Activated T-cell treated with anti-CD3 and anti-CD28 coated beads, Interleukin-2, amount 50 U/mL, for 48 hours (primary cell): ENCODE results near the gene MANBA.
"Not testable (repeated sequence)": the region's sequence is repeated elsewhere in the genome, so short reads cannot be mapped to it uniquely, and the experiment has no call there.

ENCODE experiments used
- DNase-seq, 2 experiments: peaks; one replicate each; pipeline ENCODE4 v3.0.0-alpha.2; 2020

The MANBA gene

DNA sequence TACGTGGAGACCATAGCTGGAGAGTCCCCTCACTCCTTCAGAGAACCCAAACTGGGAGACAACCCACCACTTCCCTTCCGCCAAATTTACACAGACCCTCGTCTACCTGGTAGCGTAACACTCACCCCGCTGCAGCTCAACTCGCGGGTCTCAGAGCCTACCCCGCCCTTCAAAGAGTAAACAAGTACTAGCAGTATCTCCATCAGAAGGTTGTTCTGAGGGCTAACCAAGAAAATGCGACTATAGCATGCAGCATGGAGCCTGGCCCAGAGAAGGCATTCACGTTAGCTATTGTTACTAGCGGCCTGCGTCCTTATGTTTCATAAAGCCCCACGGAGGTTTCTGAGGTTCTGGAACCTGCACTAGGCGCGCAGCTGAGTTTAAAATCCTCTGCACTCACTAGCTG is 531 bp upstream of the MANBA start:
- no peak for DNase-seq

- peak in 1 of 2 experiments; percentile 27 for DNase-seq
Measured at GRCh38 chr4:102759831-102760644, 730 bp downstream of the MANBA start.

DNA sequence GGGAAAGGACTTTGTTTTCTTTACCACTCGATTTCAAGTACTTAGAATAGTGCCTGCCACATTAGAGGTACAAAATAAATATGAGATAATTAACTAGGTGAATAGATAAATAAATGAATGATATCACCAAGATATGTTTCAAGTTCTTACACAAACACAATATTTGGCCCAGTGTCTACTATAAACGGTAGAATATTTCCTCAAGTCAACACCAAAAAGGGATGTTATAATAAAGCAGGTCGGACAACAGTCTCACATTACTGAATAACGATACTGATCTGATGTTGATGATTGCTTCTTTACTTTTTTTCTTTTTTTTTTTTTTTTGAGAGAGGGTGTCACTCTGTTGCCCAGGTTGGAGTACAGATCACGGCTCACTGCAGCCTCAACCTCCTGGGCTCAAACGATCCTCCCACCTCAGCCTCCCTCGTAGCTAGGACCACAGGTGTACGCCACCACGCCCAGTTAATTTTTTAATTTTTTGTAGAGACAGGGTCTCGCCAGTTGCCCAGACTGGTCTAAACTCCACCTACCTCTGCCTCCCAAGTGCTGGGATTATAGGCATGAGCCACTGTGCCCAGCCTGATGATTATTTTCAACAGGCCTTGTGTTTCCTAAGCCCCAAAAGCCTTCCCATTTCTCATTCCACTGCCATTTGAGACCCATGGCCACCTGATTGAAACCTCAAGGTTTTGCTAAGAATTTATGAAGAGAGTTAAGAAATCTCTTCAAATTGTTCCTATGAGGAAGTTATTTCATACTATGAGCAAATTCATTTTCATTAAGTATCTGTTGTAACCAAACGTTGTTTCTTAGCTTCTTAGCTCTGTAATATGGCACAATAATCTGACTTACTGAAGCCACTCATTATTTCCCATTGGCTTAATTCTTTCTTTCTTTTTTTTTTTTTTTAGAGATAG is 2.3 kb downstream of the MANBA start:
- no peak for DNase-seq

DNA sequence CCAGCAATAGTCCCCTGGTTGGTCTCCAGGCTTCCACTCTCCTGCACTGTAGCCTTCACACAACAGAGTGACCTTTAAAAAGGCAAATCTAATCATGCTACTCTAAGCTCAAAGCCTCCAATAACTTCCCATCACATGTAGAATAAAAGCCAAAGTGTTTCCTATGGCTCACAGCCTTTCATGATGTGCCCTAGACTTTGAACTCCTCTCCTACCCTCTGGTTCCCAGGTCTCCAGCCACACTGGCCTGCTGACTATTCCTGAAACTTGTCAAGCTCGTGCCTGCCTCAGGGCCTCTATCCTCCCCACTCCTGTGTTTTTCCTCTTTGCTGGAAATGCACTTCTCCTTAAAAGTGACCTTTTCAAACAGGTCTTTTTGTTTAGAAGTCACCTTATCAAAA is 3.1 kb downstream of the MANBA start:
- DNase-seq = no peak

- DNase-seq = no peak
Measured at GRCh38 chr4:102754044-102754443, 6.7 kb downstream of the MANBA start.

- no peak for DNase-seq
Measured at GRCh38 chr4:102751941-102752340, 8.8 kb downstream of the MANBA start.

DNA sequence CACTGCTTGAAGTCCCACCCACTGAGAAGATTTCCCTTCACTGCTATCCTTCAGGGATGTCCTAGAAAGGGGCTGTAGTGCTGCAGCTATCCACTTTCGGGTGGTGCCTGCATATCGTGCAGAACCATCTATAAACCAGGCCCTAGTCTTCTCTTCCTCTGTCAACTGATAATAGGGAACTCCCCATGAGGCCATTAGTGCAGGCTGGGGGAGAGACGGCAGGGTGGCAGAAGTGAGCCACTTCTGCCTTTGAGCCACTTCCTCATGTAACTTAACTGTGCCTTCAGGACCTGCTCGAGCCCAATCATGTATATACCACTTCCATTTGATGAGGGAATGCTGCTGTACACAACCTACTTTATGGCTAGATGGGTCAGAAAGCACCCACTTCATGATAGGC is 17.4 kb downstream of the MANBA start:
- DNase-seq = not testable (repeated sequence)

- DNase-seq = not testable (repeated sequence)
Measured at GRCh38 chr4:102738802-102739201, 22.0 kb downstream of the MANBA start.

- DNase-seq = no peak
Measured at GRCh38 chr4:102736636-102737549, 23.9 kb downstream of the MANBA start.

DNA sequence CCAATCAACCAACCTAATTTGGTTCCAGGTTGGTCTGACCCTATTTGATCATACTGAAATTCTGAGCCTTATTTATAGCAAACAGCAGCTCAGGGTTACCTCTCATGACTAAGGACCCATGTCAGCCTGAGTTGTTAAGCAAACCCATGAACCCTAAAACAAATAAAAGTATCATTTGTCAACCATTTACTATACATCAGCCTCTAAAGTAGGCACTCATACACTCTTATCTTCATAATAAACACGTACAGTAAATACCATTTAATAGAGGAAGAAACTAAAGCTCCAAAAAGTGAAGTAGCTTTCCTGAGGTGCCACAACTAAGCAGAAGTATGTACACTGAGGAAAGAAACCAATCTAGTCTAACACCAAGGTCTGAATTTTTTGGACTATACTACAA is 25.2 kb downstream of the MANBA start:
- no peak for DNase-seq

- DNase-seq = no peak
Measured at GRCh38 chr4:102734591-102735385, 26.0 kb downstream of the MANBA start.

DNA sequence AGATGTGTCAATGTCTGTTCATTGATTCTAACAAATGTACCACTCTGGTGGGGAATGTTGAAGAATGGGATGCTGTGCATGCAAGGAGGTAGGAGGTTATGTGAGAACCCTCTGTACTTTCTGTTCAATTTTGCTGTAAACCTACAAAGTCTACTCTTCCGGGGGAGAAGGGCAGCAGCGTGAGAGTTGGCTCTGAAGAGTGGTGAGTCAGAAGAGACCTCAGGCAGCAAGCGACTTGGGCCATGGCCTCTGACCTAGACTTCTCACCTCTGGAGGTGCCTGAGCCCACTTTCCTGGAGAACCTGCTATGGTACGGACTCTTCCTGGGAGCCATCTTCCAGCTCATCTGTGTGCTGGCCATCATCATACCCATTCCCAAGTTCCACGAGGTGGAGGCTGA is 26.7 kb downstream of the MANBA start:
- DNase-seq = no peak

DNA sequence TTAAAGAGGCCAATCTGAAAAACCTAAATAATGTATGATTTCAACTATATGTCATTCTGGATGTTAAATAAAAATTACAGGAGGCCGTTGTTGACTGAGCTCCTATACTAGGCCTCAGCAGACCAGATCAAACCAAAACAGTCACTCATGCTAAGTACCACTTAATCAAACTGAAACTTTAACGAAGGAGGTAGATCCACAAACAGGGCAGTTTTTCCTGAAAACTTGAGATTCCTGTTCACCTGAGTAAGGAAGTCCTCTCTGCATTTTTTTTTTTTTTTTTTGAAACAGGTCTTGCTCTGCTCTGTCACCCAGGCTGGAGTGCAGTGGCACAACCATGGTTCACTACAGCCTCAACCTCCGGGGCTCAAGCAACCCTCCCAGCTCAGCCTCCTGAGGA is 27.7 kb downstream of the MANBA start:
- no peak for DNase-seq

DNA sequence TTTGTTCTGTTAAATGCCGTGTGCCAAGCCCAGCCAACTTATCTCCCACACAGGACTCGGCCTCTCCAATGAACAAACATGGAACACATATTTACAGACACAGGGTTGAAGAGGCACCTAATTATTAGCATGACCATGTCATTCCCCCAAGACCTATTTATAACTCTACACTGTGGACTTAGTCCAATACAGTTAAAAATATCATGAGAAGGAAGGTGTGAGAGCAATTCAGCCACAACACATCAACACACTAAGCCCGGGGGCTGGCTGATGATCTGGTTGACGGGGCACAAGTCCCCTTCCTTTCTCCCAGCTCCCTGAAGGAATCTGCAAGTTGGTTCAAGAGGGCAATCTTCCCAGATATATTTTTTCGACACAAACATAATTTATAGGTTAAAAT is 28.1 kb downstream of the MANBA start:
- no peak for DNase-seq

- no peak for DNase-seq
Measured at GRCh38 chr4:102730968-102731533, 29.7 kb downstream of the MANBA start.

GRCh38 chr4:102729486-102729885 is 31.3 kb downstream of the MANBA start:
- not testable (repeated sequence) for DNase-seq

DNA sequence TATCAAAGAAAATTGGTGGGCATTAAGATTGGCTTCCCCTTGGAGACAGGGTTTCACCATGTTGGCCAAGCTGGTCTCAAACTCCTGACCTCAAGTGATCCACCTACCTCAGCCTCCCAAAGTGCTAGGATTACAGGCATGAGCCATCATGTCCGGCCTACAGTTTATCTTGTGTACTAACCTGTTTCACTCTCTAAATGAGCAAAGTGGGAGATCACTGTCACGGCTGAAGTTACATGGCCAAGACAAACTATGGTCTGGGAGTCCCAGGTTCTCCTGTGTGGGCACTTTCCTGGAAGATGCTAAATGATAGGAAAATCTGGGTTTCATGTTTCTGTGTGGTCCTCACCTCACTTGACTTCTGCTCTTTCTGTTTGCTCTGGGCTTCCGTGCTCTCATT is 33.8 kb downstream of the MANBA start:
- DNase-seq = not testable (repeated sequence)

DNA sequence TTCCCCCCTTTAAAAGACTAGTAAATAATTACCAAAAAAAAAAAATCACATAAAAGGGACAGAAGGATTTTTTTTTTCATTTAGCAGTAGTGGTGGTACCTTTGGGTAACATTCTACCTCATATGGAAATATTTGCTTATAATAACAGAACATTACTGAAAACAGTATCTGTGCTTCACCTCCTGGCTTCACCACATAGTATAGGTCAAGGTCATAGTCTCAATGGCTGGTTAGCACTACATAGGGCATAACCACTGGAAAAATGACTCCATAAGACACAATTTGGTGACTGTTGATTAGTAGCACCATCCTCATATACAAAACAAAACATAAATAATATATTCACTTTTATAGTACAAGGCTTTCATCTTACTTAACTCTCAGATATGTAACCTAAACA is 34.7 kb downstream of the MANBA start:
- DNase-seq = no peak

DNA sequence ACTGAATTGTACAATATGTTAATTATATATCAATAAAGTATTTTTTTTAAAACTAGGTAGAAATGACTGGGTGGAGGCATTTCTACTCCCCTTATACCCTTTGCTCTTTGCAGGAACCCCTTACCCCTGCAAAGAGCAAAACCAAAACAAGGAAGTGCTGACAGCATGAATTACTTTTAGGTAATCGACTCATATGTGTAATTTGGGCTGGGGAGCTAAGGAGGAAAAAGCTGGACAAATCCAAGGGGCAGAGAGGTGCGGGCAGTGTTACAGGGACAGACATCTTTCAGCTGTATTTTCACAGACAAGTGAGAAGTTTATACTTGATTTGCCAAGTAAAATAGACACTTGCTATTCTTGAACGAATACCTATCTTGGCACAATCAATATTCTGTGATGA is 35.5 kb downstream of the MANBA start:
- DNase-seq = no peak

DNA sequence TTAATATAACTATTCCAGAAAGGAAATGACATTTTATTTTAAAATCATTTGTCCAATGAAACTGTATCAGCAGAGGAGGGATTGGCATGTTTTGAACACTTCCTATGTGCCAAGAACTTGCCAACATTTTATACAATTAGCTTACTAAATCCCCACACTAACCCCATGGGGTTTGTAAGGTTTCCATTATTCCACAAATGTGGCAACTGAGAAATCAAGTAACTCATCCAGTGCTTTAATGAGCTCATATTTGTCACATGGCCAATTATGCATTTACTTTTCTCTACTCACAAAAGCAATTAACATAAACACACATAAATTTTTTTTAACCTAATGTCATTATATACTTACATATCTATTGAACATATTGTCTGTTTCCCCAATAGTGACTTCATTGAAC is 37.3 kb downstream of the MANBA start:
- DNase-seq = no peak

DNA sequence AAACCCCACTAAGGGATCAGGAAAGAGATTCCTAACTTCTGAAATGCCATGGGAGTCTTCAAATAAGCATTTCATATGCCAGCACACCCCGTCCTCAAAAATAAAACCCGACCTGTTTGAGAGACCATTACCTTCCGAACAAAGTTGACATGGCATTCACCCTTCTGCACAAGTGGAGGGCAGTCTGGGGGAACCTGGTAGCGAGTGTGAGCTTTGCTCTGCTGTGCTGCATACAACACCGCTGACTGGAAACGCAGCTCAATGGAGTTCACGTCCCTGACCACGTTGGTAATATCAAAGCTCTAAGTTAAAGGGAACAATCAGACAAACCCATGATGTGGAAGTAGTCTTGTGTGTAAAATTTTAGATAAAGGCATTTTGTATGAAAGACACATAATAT is 38.0 kb downstream of the MANBA start:
- no peak for DNase-seq
